ENCODE measurements around the gene GLIPR1.

Gene GLIPR1

DNA sequence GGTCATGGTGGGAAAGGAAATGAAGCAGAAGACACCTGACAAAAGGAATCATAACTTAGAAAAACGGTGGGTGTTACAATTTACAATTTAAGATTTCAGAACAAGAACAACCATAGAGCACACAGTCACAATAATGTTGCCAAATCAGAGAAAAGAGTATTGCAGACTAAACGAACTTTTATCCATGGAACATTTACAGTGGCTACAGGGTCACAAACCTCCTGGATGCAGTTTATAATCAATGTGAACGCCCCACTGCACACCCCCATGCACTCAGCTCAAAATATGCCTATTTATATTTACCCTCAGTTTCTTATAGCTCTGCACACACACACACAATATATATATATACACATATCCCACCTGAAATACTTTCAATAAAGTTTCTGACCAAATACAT lies 22.9 kb downstream of the GLIPR1 start:
- no peak for DNase-seq (ENCODE audit: low read depth)
- TF ChIP-seq, protein P1, sequence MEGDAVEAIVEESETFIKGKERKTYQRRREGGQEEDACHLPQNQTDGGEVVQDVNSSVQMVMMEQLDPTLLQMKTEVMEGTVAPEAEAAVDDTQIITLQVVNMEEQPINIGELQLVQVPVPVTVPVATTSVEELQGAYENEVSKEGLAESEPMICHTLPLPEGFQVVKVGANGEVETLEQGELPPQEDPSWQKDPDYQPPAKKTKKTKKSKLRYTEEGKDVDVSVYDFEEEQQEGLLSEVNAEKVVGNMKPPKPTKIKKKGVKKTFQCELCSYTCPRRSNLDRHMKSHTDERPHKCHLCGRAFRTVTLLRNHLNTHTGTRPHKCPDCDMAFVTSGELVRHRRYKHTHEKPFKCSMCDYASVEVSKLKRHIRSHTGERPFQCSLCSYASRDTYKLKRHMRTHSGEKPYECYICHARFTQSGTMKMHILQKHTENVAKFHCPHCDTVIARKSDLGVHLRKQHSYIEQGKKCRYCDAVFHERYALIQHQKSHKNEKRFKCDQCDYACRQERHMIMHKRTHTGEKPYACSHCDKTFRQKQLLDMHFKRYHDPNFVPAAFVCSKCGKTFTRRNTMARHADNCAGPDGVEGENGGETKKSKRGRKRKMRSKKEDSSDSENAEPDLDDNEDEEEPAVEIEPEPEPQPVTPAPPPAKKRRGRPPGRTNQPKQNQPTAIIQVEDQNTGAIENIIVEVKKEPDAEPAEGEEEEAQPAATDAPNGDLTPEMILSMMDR (IDR thresholded peaks at IDR 0.05; ENCODE audit: low read depth, low read length, missing control alignments), result no peak
- no peak overlapping the region for H3K4me3 ChIP-seq (ENCODE audit: low read depth, low read length)

DNA sequence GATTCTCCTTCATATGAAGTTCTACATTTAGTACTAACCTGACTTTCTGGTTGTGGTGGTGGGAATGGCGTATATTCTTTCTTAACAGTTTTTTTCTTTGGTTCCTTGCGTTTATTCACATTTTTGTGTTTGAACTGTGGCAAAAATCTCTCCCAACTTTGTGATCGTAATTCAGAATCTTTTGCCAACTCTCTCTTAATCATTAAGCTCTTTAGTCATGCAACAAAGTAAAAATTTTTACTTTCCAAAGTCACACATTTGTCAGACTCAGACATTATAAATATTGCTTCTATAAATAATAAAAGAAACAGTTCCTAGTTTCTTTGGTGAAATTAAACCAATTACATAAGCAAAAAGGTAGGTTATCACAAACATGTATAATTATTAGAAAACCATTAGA lies 23.3 kb downstream of the GLIPR1 start:
- no peak for DNase-seq (ENCODE audit: low read depth)
- TF ChIP-seq, protein P1 (IDR thresholded peaks at IDR 0.05; ENCODE audit: low read depth, low read length, missing control alignments), result no peak
- H3K4me3 ChIP-seq (ENCODE audit: low read depth, low read length), result no peak overlapping the region

DNA sequence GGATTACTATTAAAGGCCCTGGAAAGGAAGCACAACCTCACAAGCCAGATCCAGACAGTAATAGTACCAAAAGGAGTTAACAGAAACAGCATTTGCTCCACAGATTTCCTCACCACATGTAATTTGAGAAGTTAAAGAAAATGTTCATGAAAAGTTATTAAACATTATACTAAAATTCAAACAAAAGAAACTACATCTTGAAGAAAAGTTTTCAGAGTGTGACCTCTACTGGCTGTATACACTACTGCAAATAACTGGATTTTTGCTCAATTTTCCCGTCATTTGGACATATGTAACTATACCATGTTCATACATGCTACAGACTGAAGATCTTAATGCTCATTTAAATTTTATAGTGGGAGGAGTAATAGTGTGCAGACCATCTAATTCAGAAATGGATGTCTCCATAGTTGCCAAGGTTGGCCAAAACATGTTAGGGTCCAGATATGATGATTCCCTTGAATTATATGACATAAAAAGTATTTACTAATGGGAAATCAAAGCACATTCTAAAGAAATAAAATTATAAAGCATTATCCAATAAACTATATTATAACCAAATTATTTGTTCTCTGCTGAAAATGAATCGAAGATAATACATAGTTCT lies 25.3 kb downstream of the GLIPR1 start:
- TF ChIP-seq, protein P1 (IDR thresholded peaks at IDR 0.05; ENCODE audit: low read depth, low read length, missing control alignments), result peak; percentile 53
- H3K4me3 ChIP-seq (ENCODE audit: low read depth, low read length), result no peak overlapping the region
- DNase-seq (ENCODE audit: low read depth), result no peak

DNA sequence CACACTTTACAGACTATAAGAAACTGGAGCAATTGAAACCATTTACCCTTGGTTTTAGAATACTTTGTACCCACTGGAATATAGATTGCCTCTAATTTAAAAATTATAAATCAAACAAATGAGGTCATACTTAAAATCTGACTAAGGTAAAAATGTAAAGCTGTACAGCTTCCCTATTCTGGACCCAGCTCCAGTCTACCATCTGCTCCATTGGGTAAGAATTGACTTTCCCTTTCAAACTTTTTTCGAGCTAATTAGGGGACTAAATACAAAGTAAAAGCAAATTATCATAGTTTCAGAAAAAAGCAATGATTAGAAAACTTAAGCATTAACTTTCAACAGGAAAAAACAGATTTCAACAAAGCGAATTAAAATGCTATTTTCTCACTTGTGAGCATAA lies 26.5 kb downstream of the GLIPR1 start:
- DNase-seq (ENCODE audit: low read depth), result no peak
- TF ChIP-seq, protein P1 (IDR thresholded peaks at IDR 0.05; ENCODE audit: low read depth, low read length, missing control alignments), result no peak

DNA sequence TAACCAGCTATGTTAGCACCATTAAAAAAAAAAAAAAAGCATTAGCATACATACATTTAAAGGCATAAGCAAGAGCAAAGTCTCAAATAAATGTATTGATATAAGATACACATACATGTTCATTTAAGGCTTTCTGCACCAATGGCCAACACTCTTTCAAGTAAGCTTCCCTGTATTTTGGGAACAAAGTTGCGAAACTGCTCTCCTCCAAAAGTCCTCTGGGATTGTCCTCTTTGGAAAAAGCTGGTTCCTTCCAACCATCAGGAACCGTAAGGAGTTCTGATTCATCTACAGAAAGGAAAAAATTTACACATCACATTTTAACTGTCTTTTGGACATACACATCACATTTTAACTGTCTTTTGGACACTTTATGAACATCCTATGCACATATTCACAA lies 27.6 kb downstream of the GLIPR1 start:
- H3K4me3 ChIP-seq (ENCODE audit: low read depth, low read length), result no peak overlapping the region

More for the DNA sequence above, 26.5 kb downstream of the GLIPR1 start:
- H3K4me3 ChIP-seq (ENCODE audit: low read depth, low read length), result no peak overlapping the region

DNA sequence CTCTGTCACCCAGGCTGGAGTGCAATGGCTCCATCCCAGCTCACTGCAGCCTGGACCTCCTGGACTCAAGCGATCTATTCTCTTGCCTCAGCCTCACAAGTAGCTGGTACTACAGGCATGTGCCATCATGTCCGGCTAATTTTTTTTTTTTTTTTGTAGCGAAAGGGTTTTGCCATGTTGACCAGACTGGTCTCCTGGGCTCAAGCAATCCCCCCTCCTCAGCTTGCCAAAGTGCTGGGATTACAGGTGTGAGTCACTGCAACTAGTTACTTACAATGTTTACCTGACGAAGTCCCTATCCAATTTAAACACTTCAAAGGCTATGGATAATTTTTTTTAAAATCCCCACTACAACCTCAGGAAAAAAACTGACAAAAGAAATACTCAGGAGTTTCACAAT lies 29.1 kb downstream of the GLIPR1 start:
- DNase-seq (ENCODE audit: low read depth), result no peak
- TF ChIP-seq, protein P1 (IDR thresholded peaks at IDR 0.05; ENCODE audit: low read depth, low read length, missing control alignments), result no peak
- H3K4me3 ChIP-seq (ENCODE audit: low read depth, low read length), result peak overlapping the region; percentile 28; the same call in 1 of the 2 replicates

More for the DNA sequence above, 27.6 kb downstream of the GLIPR1 start:
- TF ChIP-seq, protein P1 (IDR thresholded peaks at IDR 0.05; ENCODE audit: low read depth, low read length, missing control alignments), result no peak
- DNase-seq (ENCODE audit: low read depth), result no peak

Measured in GM12864 (cell line).